Stimulated activated CD8-positive, alpha-beta memory T cell treated with anti-CD3 and anti-CD28 coated beads, Interleukin-15, amount 100 ng/mL, for 24 hours (primary cell): ENCODE measurements around the gene AK5.
"Not testable (repeated sequence)": the region's sequence is repeated elsewhere in the genome, so short reads cannot be mapped to it uniquely, and the experiment has no call there.

ENCODE experiments used
- DNase-seq: peaks from one replicate; pipeline ENCODE4 v3.0.0-alpha.2; 2020; ENCODE audit warnings: low read depth

The AK5 gene

DNA sequence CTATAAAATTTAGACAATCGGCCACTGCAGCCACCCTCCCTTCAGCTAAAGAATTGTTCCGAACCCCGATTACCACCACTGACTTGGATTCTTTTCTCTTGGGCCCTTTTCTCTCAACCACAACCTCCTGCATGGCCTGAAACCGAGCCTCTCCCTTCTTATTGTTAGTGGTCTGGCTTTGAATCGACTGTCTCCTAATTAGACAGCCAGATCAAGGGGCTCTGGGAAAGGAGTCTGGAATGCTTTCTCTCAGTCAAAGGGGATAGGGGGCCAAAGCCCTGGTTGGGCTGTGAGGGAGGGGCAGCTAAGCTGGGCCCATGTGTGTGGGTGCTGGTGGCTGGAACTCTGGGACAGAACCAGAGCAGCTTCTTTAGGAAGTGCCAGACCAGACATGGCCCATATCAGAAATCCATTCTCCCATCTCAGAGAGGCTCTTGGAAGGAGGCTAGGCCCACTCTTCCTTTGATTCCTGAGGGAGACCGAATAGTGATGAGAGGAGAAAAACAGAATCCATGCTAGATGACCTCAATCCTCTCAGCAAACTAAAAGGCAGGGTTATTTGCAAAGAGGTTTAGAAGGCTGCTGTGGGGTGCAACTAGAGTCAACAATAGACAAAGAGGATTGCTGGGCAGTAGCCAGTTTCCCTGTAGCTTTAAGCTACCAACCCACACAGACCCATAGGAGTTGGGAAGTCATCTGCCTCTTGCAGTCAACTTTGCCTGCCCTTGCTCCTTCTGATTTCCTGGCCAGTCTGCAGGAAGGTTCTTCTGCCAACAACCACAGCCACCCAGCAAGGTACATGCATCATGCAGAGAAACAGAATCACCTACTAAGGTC, 117.6 kb downstream of the AK5 start:
- DNase-seq: no peak

DNA sequence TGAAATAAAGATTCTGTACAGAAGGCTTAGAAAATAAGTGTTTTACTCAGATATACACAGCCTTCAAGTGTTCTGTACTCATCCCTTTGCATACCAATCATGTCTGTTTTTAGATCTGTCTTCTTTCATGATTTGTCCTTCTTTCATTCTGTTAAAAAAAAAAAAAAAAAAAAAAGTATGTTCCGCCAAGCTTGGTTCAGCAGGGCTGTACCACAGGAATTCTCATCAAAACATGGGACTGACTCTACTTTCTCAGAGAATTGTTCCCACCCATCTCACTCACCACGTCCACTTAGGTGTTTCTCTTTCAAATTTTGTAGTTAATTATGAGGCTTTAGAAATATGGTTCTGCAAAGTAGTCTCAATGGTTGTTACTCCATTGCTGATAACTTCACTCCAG, 119.0 kb downstream of the AK5 start:
- no peak for DNase-seq

DNA sequence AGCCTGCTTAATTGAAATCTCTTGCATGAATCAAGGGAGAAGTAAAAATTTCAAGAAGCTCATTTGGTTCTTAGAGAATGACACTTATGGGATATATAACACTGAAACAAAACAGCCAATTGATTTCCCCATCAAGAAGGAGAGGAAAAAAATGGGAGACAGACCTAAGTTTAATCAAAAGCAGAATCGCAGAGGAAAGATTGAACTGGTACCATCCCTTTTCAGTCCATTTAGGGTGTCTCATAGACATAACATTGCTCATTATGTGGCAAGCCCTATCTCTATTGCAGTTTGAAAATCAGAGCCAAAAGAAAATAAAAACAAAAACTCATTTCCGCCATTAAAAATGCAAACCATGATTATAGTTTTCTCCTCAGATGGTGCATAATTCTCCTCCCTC, 119.6 kb downstream of the AK5 start:
- no peak for DNase-seq

DNA sequence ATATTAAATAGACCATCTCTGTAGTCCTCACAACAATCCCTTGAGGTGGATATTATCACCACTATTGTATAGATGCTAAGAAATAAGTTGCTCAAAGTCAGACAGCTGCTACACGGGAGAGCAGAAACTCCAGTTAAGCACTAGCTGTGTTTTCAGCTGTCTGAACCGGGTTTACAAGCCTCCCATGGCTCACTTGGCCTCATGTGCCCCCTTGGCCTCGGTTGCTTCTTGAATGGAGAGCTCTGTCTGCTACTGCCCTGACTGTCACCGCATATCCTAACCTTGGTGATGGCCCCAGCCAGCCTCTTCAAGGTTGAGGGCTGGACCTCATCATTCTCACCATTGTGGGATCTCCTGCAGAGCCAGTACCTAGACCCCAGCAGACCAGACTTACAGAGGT, 123.4 kb downstream of the AK5 start:
- DNase-seq: no peak

DNA sequence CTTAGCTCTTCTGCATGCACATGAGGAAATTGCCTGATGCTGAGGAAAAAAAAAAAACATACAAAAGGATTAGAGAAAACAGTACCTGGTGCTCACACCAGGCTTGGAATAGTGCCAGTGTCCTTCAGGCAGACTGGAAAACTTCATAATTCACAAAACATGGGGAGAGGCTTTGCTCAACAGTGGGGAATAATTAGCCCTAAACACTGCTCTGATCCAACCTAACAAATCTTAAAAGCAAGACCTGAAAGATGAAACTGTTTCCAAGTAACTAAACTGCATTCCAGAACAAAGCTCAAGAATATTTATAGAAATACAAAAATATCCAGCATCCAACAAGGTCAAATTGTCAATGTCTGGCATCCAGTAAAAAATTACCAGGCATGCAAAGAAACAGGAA, 124.8 kb downstream of the AK5 start:
- DNase-seq: no peak

DNA sequence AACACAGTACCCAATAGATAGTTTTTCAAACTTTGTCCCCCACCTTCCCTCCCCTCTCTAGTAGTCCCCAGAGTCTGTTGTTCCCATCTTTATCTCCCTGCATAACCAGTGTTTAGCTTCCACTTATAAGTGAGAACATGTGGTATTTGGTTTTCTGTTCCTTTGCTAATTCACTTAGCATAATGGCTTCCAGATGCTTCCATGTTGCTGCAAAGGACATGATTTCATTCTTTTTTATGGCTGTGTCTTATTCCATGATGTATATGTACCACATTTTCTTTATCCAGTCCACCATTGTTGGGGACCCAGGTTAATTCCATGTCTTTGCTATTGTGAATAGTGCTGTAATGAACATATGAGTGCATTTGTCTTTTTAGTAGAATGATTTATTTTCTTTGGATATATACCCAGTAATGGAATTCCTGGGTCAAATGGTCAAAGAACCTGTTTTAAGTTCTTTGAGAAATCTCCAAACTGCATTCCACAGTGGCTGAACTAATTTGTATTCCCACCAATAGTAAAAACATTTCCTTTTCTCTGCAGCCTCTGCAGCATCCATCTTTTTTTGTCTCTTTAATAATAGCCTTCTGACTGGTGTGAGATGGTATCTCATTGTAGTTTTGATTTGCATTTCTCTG, 126.0 kb downstream of the AK5 start:
- no peak for DNase-seq

DNA sequence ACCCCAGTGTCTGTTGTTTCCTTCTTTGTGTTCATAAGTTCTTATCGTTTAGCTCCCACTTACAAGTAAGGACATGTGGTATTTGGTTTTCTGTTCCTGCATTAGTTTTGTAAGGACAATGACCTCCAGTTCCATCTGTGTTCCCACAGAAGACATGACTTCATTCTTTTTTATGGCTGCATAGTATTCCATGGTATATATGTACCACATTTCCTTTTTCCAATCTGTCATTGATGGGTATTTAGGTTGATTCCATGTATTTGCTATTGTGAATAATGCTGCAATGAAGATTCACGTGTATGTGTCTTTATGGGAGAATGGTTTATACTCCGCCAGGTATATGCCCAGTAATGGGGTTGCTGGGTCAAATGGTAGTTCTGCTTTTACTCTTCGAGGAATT, 127.1 kb downstream of the AK5 start:
- DNase-seq: not testable (repeated sequence)

DNA sequence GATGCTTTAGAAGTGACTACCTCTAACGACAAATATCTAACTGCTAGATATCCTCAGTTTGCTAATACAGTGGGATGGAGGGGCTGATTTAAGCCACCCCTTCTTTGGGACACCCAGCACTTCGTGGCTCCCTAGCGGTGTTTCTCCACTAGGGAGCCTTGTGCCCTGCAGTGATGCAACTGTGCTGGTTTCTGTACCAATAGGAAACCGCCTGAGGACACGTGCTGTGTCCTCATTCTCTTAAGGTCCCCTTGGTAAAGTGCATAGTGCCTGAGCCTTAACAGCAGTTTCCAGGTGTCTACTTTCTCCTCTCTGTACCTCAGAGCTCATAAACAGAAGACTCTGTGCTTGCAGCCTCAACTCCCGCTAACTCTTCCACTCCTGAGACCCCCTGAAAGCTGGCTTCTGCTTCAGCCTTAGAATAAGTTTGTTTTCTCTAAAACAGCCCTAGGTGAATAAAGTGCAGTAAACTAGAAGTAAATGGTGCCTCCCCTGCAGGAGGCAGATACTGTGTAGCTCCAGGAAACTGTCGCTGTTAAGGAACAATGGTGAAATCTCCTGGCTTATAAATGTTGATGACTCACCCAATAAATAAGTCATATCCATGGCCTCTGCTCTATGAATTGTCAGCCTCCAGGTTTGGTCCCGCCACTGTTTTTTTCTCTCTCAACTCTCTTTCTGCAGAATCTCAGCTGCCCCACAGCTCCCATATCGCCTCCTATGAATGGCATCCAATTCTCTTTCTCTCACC, 130.4 kb downstream of the AK5 start:
- no peak for DNase-seq

DNA sequence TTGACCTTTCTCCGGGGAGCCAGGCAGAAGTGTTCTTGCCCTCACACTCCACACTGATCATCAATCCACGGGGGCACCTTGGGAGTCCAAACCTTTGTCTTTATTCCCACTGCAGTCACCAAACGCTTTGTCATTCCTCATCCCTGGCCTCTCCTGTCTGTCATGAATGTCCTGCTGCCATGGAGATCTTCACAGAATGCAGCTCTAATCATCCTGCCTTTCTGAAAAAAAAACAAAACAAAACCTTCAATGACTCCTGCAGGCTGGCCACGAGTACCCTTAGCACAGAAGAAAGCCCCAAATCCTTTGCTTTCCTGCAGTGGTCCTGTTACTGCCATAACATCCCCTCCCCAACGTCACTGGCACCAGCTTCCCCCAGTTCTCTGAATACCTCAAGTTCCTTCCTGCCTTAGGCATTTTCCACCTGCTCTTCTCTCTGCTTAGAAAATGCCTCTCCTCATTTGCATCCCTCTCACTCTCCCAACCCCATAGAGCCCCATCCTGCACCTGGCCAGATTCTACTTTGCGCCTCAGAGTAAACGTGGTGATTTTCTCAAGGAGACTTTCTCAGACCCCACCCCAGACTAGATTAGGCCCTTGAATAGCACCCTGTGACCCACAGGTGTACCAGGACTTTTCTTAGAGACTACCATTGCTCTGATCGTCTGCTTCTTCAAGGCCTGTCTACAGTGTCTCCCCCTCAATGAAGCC, 131.2 kb downstream of the AK5 start:
- no peak for DNase-seq

DNA sequence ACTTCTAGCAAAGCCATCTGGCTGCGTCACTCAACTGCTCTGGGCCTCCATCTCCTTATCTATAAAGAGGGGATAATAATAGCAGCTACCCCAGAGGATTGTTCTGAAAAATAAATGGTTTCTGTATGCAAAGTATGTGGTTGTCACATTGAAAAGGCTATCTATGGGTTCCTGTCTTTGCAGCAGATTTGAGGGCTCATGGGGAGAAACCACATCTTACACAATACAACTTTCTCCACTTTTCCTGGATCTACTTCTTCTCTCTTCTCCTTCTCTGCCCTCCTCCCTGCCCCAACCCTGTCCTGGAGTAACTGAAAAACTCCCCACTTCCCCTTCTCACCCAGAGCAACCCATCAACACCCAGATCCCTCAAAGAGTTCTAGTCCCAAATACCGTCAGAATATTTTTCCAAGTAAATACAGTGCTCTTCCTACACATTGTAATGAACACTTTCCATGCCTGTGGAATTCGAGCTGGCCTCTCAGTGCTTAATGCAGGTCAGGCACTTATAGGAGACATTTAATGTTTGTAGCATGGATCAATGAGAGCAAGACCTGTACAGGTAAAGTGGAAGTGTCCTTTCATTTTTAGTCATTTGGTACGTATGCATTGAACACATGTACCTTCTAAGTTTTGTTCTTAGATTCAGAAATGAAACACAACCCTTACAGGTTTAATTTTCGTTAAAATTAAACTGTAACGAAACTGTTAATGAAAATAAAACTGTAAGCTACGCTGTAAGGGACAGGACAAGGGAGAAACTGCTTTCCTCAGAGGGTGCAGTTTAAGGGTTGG, 131.9 kb downstream of the AK5 start:
- DNase-seq: no peak

DNA sequence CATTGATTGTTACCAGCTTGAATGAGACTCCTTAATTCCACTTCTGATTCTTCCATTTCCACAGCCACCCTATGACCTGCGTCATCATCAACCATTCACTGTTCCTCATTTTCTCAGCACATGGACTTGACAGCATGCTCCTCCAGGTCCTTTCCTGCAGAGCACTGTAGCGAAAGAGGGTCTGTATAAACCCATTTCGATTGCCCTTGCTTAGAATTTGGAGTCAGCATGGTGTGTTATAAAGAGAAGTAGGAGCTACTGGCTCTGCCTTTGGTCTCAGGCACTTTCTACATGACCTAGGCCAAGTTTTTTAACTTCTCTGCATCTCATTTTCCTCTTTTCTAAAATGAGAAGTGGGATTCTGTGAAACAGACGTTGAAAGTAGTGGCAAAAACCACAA, 133.8 kb downstream of the AK5 start:
- DNase-seq: no peak

DNA sequence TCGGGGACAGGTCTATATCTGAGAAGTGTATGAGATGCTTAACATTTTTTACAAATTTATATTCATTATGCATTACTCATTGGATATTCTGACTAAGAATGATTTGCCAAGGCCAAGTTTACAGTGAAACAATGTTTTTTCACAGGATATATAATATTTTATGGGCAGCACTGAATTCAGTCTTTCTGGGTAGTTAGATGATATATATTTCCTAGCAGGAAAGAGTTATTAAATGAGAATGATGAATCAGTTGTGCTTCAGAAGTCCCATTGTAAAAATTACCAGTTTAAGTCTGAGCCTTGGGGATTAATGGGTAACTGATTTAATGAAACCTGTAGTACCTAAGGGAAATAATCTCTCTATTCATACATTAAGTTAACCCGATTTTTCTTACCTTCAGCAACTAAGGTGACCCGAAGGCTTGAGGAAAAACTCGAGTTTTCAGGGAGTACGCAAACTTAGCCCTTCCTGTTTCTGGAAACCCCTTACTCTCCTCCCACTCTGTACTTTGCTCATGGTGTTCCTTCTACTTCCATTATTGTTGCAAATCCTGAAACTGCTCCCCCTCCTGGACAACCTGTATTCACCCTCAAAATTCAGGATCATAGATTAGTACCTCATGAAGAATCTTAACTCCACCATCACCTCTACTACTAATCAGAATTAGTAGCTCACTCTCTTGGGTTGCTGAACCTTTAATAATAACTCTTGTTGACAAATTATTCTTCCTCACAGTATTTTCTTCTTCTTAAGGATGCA, 135.1 kb downstream of the AK5 start:
- DNase-seq: no peak

DNA sequence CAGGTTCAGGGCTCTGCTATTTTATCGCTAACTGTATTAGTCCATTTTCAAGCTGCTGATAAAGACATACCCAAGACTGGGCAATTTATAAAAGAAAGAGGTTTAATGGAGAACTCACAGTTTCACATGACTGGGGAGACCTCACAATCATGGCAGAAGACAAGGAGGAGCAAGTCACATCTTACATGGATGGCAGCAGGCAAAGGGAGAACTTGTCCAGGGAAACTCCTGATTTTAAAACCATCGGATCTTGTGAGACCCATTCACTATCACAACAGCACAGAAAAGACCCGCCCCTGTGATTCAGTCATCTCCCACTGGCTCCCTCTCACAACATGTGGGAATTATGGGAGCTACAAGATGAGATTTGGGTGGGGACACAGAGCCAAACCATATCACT, 136.2 kb downstream of the AK5 start:
- not testable (repeated sequence) for DNase-seq

DNA sequence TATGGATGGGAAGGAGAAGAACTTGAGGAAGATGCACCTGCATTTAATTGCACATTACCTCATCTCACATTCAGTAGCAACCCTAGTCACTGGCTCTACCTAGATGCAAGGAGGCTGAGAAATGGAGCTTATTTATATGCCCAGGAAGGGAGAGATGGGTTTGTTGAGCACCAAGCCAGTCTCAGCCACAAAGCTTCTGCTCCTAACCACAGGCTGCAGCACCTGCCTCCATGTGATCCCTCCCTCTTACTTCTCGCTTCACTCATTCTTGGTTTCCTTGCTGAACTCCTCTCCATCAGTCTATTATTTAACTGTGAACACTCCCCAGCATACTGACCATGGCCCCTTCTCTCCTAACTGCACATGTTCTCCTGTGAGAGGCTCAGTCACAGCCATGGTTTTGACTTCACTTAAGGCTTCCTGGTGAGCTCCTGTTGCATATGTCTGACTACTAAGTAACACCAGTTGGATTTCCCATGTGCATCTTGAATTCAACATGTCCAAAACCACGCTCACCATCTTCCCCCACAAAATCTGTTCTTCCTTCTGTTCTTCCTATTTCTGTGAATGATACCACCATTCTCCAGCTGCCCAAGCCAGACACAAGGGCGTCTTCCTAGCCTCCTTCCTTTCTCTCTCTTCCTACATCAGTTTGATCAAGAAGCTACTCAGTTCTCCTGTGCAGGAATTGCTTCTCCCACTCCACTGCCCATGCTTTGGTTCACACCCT, 139.8 kb downstream of the AK5 start:
- no peak for DNase-seq

DNA sequence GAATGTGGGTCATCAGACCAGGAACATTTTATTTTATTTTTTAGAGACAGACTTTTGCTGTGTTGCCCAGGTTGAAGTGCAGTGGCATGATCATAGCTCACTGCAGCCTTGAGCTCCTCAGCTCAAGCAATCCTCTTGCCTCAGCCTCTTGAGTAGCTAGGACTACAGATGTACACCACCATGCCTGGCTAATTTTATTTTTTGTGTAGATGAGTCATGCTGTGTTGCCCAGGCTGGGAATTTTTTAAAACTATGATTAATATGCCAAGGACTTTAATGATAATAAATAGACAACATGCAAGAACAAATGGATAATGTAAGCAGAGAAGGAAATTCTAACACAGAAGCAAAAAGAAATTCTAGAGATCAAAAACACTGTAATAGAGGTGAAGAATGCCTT, 142.4 kb downstream of the AK5 start:
- DNase-seq: no peak

DNA sequence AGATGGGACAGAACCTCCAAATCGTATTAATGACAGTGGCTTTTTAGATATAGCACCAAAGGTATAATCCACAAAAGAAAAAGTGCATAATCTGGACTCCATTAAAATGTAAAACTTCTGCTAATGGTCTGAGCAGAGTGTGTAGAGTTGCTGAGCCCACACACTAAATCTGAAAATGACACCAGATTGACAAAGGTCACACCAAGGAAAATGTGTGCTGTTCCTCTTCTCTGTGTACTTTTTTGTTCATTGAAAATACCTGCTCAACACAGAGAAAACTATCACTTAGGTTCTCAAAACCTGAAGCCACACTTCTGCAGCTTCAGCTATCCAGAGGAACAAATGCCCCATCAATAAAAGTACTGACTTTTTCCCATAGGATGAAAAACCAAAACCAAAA, 146.2 kb downstream of the AK5 start:
- no peak for DNase-seq

DNA sequence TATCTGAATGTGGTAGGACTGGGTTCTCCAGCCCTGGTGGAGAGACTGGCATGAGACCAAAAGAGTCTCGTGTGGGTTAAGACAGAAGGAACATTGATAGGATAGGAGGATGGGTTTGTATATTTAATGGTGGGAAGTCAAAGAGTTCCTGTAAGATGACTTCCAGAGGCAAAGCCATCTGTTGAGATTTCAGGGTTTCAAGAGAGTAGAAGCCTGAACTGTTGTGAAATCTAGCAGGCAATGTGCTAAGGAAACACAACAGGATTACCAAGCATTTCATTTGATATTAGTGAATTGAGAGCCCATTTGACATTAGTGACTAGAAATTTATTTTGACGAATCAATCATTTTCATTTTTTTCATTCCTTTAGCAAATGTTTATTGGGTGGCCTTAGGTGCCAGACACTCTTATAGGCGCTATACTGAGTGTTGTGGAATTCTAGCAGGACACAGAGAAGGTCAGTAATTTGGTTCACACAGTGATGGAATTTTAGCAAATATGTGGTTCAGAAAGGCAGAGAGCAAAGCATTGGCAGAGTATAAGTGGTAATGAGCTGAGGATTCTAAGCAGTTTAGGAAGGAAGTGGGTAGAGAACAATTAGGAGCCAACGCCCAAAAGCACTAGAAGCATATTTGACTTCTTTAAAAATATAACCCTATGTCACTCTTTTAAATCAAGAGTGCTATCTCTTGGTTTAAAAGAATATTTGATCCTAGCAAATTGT, 149.3 kb downstream of the AK5 start:
- no peak for DNase-seq

DNA sequence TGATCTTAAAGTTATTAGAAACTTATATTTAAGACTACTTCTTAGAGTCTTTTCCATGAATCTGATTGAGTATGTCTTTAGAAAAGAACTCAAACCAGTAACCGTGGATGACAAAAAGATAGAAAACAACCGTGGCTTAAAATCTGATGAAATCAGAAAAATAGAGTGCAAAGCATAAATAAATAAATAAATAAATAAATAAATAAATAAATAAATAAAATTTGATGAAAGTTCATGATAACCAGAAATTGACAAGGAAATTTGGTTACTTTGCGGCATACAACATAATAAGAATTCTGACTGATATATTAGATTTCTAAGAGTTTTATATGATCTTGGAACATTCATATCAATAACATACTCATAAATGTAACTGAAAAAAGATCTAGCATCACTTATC, 152.1 kb downstream of the AK5 start:
- no peak for DNase-seq

DNA sequence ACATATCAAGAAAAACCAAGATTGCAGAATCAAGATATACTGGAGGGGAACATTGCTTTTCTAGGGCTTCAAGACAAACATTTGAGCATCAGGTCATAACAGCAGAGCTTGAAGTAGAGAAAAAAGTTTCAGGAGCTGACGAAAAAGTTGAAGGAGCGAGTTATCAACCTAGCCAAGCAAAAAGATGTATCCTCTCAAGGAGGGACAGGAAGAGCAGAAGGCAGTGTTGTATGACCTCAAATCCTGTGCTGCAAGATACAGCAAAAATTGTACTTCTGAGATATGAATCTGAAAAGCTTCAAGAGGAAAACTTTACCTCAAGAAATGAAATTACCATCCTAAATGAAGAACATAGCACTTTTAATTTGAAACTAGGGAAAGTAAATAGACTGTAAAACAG, 153.1 kb downstream of the AK5 start:
- DNase-seq: no peak
